ENCODE data around the gene KNDC1. TPM values are rescaled to one million over a fixed set of nuclear protein-coding genes. Genes with fewer than 3 reads are reported as not detected.
A peak's percentile ranks its signal among the peaks of the same experiment; 100 is the strongest.

KNDC1 gene
- total and polyA plus RNA-seq, 2 donors (not counting 1 experiment from before 2014, with no cell fraction given) = 0.17 to 0.45 TPM

DNA sequence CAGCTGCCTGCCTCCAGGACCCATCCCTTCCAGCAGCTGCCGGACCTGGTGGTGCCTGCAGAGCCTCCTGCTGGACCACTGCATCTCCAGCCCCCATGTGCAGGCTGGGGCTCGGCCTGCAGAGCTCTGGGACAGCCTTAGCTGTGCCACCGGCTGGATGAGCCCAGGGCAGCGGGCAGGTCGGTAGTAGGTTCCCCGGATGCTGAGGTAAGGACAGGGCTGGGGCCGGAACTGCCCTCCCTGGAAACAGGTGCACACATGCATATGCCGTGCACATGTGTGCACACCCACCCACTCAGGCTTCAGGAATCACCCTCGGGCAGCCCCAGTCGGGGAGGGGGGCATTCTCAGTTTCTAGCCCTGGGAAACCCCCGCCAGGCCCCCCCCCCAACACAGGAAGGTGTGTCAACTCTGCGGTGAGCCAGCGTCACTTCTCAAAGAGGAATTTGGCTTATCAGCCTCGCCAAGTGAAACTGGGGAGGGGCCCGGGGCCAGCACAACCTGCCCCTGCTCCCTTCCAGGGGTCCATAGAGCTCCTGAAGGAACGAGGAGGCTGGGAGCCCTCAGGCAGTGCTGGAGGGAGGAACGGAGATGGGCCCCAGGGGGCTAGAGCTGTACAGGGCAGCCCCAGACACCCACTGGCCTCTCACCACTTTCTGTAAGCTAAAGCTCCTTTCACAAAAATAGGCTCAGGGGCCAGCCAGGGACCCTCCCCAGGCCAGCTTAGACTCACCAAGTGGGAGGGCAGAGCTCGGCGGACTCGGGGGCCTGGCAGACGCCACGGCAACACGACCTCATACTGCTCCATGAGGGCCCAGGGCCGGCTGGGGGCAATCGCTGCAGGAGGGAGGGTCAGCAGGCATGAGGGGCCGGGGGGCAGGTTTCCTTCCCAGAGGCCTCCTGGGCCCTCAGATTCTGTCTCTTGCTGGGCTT, 115.0 kb downstream of the KNDC1 start:
- H3K79me2 ChIP-seq (ENCODE audit: control insufficient read depth, insufficient read depth, low read length) = peaks cover 12% of the 10 kb centered on the region
- peak overlapping the region; percentile 95 for H3K27ac Mint-ChIP-seq
- no peaks in the 10 kb centered on the region for H3K27me3 Mint-ChIP-seq
- H3K4me3 Mint-ChIP-seq = peak overlapping the region; percentile 89
- no peaks in the 10 kb centered on the region for H3K9me3 Mint-ChIP-seq (ENCODE audit: insufficient read depth)
- H2AFZ ChIP-seq (ENCODE audit: insufficient read depth, low read depth, low read length, poor library complexity, severe bottlenecking) = peak overlapping the region; percentile 64
- POLR2A ChIA-PET = interaction anchor here (0.8 to 2.6 kb wide), 7 partner anchors 8 to 49 kb away, joined by 3 to 12 read pairs (median 10); partner anchors contain the start of genes TUBGCP2 and ZNF511
- whole genome bisulfite sequencing (ENCODE audit: insufficient coverage) = under 1% methylated on average over 19 of the region's 26 CpGs
- peaks cover 0 to 39% of the 10 kb centered on the region in 2 experiments for H3K36me3 ChIP-seq (replicated peaks in 1 of 2; ENCODE audit: control extremely low read depth in 1 of 2, control insufficient read depth in 1 of 2, extremely low read depth in 1 of 2, insufficient read depth in 2 of 2, low read length in 1 of 2)
- H3K4me1 Mint-ChIP-seq = peaks cover 42% of the 10 kb centered on the region
- DNase-seq (peak; percentile 95), ATAC-seq (ENCODE audit: low read depth) (peak; percentile 63)
- peaks cover 25% of the 10 kb centered on the region for H4K20me1 ChIP-seq (ENCODE audit: control insufficient read depth, insufficient read depth, low read length, poor library complexity, severe bottlenecking)
- H3K4me3 ChIP-seq (ENCODE audit: control extremely low read depth in 1 of 5, extremely low read depth in 1 of 5, insufficient read depth in 1 of 5, low read depth in 2 of 5, low read length in 4 of 5) = peak overlapping the region; percentile 79 to 96 (median 83)
- H3K4me2 ChIP-seq (replicated peaks; ENCODE audit: low read depth, low read length, poor library complexity, severe bottlenecking) = peak overlapping the region; percentile 99
- intact Hi-C loops (cut with micrococcal nuclease) = loop anchor here (1.0 to 10.0 kb wide), 4 partner anchors 14 to 130 kb away; partner anchors contain the start of gene MTG1
- peak overlapping the region; percentile 94 to 97 for H3K27ac ChIP-seq (ENCODE audit: low read length in 2 of 2)
- peaks cover 45 to 64% of the 10 kb centered on the region in 2 donors for H3K4me1 ChIP-seq (ENCODE audit: control insufficient read depth in 2 of 2, insufficient read depth in 2 of 2, low read length in 2 of 2)
- TF ChIP-seq EZH2 (IDR thresholded peaks at IDR 0.05; ENCODE audit: borderline replicate concordance, insufficient read depth, low read depth, low read length, poor library complexity, severe bottlenecking) = no peak
- TF ChIP-seq, protein P1, sequence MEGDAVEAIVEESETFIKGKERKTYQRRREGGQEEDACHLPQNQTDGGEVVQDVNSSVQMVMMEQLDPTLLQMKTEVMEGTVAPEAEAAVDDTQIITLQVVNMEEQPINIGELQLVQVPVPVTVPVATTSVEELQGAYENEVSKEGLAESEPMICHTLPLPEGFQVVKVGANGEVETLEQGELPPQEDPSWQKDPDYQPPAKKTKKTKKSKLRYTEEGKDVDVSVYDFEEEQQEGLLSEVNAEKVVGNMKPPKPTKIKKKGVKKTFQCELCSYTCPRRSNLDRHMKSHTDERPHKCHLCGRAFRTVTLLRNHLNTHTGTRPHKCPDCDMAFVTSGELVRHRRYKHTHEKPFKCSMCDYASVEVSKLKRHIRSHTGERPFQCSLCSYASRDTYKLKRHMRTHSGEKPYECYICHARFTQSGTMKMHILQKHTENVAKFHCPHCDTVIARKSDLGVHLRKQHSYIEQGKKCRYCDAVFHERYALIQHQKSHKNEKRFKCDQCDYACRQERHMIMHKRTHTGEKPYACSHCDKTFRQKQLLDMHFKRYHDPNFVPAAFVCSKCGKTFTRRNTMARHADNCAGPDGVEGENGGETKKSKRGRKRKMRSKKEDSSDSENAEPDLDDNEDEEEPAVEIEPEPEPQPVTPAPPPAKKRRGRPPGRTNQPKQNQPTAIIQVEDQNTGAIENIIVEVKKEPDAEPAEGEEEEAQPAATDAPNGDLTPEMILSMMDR (IDR thresholded peaks at IDR 0.05) = no peak
- no peaks in the 10 kb centered on the region for H3K9me3 ChIP-seq (ENCODE audit: control extremely low read depth in 1 of 3, control insufficient read depth in 2 of 3, insufficient read depth in 1 of 3, low read length in 2 of 3)
- CTCF ChIA-PET = interaction anchor here (0.6 to 3.3 kb wide), 9 partner anchors 9 to 132 kb away, joined by 3 to 80 read pairs (median 3); no protein-coding TSS in a partner anchor
- no peaks in the 10 kb centered on the region for H3K27me3 ChIP-seq (replicated peaks in 1 of 4; ENCODE audit: control extremely low read depth in 1 of 4, control insufficient read depth in 3 of 4, insufficient read depth in 4 of 4, low read length in 3 of 4)
- H3K9ac ChIP-seq (ENCODE audit: low read length) = peak overlapping the region; percentile 96
